T-helper 1 cell treated with Interleukin-12 subunit alpha and Interleukin-12 subunit beta and Interleukin-4 antibody, amounts not matched to agents 30 ng/mL and 1 ng/mL, for 36 hours (primary cell): ENCODE data around the gene PRDX4. TPM values are rescaled to one million over a fixed set of nuclear protein-coding genes. Genes with fewer than 3 reads are reported as not detected.
"Not testable (repeated sequence)": the region's sequence is repeated elsewhere in the genome, so short reads cannot be mapped to it uniquely, and the experiment has no call there.

ENCODE experiments used
- intact Hi-C: fragments of 100-400 bp; cut with micrococcal nuclease; formaldehyde crosslinking; loops from one replicate; pipeline ENCODE4 v1.15.1; 2024
- total RNA-seq: library from RNA; stranded (reverse); gene quantifications from 2 replicates; pipeline ENCODE4 v1.2.3, GENCODE V29; 2022

The PRDX4 gene
- total RNA-seq, 1 donor from 2014 or later = 35.3 TPM

DNA sequence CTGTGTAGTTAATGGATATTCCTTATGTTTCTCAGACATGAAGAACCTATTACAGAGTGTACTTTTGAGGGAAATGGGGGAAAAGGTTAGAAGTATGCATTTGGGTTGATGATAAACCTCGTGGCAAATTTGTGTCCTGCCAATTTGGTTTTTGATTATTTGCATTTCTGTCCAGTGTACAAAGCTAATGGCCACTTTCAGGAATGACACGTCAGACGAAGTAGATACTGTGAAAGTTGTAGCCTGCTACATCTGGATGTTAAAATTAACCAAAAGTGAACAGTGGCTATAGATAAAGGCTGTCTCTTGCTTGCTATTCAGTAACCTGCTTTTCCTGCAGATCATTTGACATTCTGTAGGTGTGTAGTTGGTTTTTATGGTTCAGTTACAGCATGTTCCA, 1.0 kb downstream of the PRDX4 start:
- intact Hi-C loops = loop anchor here (10.0 kb wide), 3 partner anchors 356 to 1694 kb away; partner anchors contain the start of gene KLHL15

DNA sequence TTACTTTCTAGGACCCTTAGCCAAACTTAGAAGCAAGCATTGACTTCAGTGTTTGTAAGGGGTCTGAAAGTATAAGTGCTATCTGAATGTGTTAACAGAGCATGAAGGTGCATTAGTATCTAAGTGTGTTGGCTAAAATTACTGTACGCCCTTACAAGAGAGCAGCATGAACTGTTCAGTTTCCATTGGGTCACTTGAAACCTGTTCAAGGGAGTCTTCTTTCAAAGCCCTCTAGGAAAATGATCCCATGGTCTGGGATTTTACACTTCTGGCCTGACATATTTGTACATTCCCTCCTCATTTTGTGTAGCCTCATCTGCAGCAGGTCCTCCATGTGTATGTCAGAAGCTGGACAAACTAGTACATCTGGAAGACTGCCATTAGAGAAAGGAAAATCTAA, 3.2 kb downstream of the PRDX4 start:
- intact Hi-C loops = no loop called here

DNA sequence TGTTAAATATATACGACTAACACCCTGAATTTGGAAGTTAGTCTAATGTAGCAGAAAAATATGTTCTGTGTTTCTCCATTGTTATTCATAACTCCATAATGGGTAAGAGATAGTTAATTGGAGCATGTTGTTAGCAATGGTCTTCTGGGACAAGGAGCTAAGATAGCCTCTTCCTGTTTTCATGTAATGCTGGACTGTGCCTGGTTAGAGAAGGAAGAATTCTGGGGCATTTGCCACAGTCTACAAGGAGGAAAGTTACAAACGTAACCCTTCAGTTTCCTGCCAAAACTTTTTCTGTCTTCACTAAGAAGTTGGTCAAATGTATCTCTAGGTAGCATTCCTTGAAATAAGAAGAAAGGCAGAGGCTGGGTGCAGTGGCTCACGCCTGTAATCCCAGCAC, 5.8 kb downstream of the PRDX4 start:
- intact Hi-C loops = no loop called here

DNA sequence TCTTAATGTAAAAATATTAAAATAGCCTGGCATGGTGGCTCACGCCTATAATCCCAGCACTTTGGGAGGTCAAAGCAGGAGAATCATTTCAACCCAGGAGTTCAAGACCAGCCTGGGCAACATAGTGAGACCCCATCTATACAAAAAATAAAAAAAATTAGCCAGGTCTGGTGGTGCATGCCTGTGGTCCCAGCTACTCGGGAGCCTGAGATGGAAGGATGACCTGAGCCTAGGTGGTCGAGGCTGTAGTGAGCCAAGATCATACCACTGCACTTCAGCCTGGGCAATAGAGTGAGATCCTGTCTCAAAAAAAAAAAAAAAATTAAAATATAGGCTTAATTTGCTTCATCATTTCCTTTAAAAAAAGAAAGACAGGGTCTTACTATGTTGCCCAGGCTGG, 9.2 kb downstream of the PRDX4 start:
- intact Hi-C loops = not testable (repeated sequence)

DNA sequence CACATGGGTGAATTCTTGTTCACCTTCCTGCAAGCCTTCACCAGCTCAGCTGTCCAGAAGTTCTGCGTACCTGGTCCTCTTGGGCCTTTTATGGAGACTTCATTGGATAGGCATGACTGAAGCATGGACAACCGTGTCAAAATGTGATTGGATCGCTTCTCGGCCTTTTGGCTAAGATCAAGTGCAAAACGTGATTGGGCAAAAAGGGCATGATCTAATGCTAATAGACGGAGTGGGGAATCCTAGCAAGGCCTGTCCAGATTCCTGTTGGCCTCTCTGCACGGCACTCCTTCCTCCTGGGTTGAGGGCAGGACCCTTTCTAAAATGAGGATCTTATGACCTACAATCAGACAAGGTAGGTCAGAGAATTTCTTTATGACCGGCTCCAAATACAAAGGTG, 24.9 kb downstream of the PRDX4 start:
- intact Hi-C loops = loop anchor here (10.0 kb wide), 2 partner anchors 333 to 363 kb away; partner anchors contain the start of genes EIF2S3 and KLHL15

DNA sequence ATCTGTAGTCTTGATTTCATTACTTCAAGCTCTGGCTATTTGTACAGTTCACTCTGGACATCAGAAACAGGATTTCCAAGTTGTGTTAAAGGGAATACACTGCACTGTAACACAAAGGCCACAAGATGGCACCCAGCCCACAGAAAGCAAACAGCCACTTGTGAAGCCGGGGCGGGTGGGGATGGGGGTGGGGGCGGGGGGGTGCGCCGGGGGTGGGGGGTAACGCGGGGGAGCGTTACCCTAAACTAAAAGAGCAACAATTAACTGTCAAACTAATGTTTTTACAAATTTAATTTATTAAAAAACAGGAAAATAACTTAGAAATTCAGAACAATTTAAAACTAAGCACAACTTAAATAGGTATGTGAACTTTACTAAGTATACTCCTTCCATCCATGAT, 27.3 kb downstream of the PRDX4 start:
- intact Hi-C loops = loop anchor here (1.0 to 10.0 kb wide), 5 partner anchors 58 to 360 kb away; partner anchors contain the start of genes EIF2S3 and KLHL15

DNA sequence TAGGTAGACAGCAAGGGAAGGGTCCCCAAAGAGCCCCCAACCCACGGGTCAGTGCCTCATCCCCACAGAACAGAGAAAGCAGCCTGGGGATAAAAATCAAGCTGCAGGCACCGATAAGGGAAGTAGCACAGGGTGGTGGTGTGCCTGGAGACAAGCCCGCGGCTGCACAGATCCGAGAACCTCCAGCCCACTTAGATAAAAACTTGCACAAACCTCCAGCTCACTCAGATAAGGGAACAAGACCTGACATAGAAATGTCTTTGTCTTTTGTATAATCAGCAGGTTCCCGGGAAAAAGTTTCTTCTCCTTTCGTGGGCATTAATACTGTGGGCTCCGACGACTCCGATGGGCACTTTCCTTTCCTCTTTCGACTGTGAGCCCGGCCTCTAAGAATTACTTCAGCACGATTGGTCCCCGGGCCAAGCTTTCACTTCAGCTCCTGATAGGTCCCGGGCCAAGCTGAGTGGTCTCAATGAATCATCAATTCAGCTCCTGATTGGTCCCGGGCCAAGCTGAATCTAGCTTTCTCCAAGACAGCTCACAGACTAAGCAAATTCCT, 32.4 kb downstream of the PRDX4 start:
- intact Hi-C loops = loop anchor here (10.0 kb wide), 2 partner anchors 325 to 355 kb away; partner anchors contain the start of genes EIF2S3 and KLHL15

DNA sequence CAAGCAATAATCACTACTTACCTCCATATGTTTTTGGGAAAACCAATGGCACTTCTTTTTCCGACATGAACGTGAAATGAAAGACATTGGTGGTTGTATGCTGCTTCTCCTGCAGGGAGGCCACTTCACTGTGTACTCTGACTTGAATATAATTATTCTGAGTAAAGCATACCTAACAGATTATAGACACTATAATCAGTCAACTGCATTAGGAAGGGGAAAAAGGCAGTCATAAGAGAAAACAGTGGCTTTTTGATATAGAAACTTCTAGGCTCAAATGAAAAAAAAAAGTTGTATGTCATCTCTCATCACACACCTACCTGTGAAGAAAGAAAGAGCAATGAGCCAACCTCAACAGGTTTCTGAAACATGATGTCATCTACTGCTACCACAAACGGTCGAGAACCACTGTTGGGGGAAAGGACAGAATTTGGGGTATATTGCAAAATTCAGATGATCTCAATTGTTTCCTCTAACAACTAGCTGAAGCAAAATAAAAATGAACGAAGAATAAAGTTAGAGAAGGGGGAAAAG, 37.4 kb downstream of the PRDX4 start:
- intact Hi-C loops = no loop called here

DNA sequence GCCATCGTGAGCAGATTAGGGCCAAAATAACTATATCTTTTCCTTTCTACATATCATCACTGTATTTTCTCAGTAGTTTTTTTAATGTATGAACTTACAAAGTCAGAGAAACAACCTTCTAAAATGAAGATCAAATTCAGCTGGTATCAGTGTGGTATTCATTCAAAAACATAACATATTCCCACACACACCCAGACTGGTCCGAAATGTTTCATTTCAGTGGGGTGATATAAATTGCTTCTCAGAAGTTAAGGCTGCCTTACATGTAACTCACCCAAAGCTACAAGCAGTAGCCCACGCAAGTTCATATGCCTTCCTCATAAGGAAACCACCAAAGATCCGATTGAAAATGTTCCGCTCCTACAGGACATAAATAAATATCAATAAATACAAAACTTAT, 37.9 kb downstream of the PRDX4 start:
- intact Hi-C loops = no loop called here

DNA sequence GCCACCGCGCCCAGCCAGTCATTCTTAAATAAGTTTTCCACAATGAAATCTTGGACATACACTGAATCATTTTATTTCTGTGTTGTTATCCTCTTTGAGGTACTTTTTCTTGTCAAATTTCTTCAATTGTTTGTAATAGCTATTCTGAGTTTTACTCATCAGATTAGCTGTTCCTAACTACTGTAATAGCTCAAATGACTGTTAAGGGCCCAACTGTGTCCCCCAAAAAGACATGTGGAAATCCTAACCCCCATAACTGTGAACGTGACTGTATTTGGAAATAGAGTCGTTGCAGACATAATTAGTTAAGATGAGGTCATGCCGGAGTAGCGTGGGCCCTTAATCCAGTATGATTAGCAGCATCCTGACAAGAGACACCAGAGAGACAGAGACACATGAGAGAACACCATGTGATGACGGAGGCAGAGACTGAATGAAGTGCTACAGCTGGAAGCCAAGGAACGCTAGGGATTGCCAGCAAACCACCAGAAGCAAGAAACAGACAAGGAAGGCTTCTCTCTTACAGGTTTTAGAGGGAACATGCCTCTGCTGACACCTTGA, 52.9 kb downstream of the PRDX4 start:
- intact Hi-C loops = no loop called here

DNA sequence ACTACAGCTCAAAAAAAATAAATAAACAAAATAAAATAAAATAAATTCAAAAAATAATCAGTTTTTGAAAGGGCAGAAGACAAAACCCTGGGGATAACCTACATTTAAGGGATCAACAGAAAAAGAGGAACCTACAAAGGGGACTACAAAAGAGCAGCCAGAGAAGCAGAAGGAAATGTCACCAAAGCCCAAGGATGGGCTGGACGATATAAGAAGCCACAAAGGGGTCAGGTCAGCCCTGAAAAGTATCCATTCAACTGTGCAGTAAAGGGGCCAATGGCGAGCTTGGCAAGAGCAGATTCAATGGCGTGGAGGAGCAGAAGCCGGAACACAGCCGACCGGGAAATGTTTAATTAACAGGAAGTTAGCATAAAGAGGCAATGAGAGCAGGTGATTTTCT, 58.9 kb downstream of the PRDX4 start:
- intact Hi-C loops = no loop called here

DNA sequence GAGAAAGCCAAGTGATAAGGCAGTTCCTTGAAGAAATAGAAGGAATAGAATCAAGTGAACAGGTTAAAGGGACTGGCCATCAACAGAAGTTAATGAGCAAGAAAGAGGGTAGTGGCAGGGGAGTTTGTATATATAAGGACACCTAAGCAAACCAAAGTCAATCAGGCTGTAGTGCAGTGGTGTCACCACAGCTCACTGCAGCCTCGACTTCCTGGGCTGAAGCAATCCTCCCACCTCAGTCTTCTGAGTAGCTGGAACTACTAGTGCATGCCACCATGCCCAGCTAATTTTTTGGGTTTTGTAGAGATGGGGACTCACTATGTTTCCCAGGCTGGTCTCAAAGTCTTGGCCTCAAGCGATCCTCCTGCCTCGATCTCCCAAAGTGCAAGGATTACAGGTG, 59.9 kb downstream of the PRDX4 start:
- intact Hi-C loops = no loop called here

DNA sequence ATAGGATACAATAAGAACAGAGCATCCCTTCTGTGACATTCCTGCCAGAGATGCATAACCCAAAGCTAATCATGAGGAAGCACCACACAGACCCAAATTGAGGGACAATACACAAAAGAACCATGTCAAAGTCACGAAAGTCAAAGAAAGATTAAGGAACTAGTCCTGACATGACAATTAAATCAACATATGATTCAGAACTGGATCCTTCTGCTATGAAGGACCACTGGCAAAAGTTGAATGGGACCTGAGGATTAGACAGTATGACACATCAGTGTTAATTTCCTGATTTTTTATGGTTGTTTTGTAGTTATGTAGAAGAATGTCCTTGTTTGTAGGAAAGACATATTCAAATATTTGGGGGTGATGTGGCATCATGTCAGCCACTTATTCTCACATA, 61.9 kb downstream of the PRDX4 start:
- intact Hi-C loops = no loop called here

DNA sequence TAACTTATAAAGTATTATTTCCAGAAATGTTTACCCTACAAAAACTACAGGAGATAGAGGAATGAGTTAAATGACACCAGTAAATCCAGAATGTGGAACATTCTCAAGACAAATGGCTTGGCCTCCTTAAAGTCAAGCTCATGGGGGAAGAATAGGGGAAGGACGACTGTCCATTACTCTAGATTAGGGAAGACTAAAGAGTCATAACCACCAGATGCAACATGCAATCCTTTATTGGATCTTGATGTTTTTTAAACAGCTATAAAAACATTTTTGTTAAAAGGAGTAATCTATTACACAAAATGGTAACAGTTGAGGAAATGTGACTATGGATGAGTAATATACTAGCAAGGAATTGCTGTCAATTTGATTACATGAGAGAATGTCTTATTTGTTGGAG, 64.7 kb downstream of the PRDX4 start:
- intact Hi-C loops = loop anchor here (1.0 to 2.0 kb wide), 4 partner anchors 11 to 171 kb away; partner anchors contain the start of gene ACOT9

DNA sequence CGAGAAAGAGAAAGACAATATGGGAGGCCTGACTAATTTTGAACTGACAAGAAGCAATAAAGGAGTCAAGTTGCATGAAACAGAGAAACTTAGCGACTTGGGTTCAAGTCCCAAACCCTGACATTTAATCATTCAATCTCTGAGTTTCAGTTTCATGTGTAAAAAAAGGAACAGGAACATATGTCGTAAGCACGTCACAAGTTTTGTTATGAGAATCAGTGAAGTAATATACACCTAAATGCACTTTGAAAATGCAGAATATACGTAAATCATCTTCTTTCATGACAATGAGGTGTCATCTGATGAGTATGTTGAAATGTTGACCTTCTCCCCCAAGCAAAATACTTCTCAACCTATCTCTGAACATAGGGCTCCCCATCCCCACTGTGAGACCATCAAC, 65.4 kb downstream of the PRDX4 start:
- intact Hi-C loops = loop anchor here (1.0 to 2.0 kb wide), 4 partner anchors 11 to 170 kb away; partner anchors contain the start of gene ACOT9

Other genes with a start within 250 kb of the PRDX4 start
- gene ACOT9, start 75.8 kb downstream of the PRDX4 start, total RNA-seq = 43.0 and 43.4 TPM in 2 replicates
- 83.4 and 88.6 TPM in 2 replicates for gene SAT1, start 115.7 kb downstream of the PRDX4 start, total RNA-seq
- gene APOO, start 240.4 kb downstream of the PRDX4 start, total RNA-seq = 19.2 and 19.8 TPM in 2 replicates
- not detected in 2 replicates for gene CXorf58, start 240.5 kb downstream of the PRDX4 start, total RNA-seq